MM.1S (cell line): ENCODE data around the gene TCF12.

Experiments
- DNase-seq: peaks from one replicate; pipeline ENCODE4 v3.0.0-alpha.2; 2015
- H2AFZ ChIP-seq: fragments of 300-600 bp; sonication (generic); 2 replicates; pipeline ENCODE4 v1.6.0; 2016; ENCODE audit warnings: antibody characterized with exemption, low read length
- H3F3A ChIP-seq: fragments of 300-600 bp; sonication (generic); 2 replicates; pipeline ENCODE4 v1.6.1; 2016; ENCODE audit warnings: mild to moderate bottlenecking, antibody characterized with exemption, low read length, moderate library complexity, mixed read lengths; ENCODE audit not compliant: insufficient read depth
- H3K27ac ChIP-seq: fragments of 300-600 bp; sonication (generic); 2 replicates; pipeline ENCODE4 v1.5.1; 2016; ENCODE audit warnings: mild to moderate bottlenecking, low read length
- H3K27me3 ChIP-seq: fragments of 300-600 bp; sonication (generic); replicated peaks from 2 replicates; pipeline ENCODE4 v1.6.0; 2016; ENCODE audit warnings: low read length; ENCODE audit not compliant: insufficient read depth
- H3K36me3 ChIP-seq: fragments of 300-600 bp; sonication (generic); replicated peaks from 2 replicates; pipeline ENCODE4 v1.6.1; 2016; ENCODE audit warnings: mild to moderate bottlenecking, low read length, mixed read lengths; ENCODE audit not compliant: insufficient read depth
- H3K4me1 ChIP-seq: fragments of 300-600 bp; sonication (generic); 2 replicates; pipeline ENCODE4 v1.6.1; 2016; ENCODE audit warnings: low read length, mixed read lengths
- H3K4me2 ChIP-seq: fragments of 300-600 bp; sonication (generic); 2 replicates; pipeline ENCODE4 v1.6.0; 2016; ENCODE audit warnings: low read depth, low read length
- H3K4me3 ChIP-seq: fragments of 300-600 bp; sonication (generic); 2 replicates; pipeline ENCODE4 v1.5.1; 2016; ENCODE audit warnings: low read length, mixed read lengths
- H3K79me2 ChIP-seq: fragments of 300-600 bp; sonication (generic); 2 replicates; pipeline ENCODE4 v1.6.1; 2016; ENCODE audit warnings: mixed run types, low read length, mixed read lengths
- H3K9ac ChIP-seq: fragments of 300-600 bp; sonication (generic); 2 replicates; pipeline ENCODE4 v1.6.1; 2016; ENCODE audit warnings: low read length, mixed read lengths
- H3K9me2 ChIP-seq: fragments of 300-600 bp; sonication (generic); replicated peaks from 2 replicates; pipeline ENCODE4 v1.6.1; 2016; ENCODE audit warnings: mild to moderate bottlenecking, low read length, mixed read lengths; ENCODE audit not compliant: insufficient read depth
- H3K9me3 ChIP-seq: fragments of 300-600 bp; sonication (generic); replicated peaks from 2 replicates; pipeline ENCODE4 v1.6.1; 2016; ENCODE audit warnings: mild to moderate bottlenecking, low read length, mixed read lengths; ENCODE audit not compliant: insufficient read depth
- H4K20me1 ChIP-seq: fragments of 300-600 bp; sonication (generic); 2 replicates; pipeline ENCODE4 v1.6.1; 2016; ENCODE audit warnings: mild to moderate bottlenecking, low read length, moderate library complexity, mixed read lengths; ENCODE audit not compliant: insufficient read depth
- EZH2 ChIP-seq: fragments of 300-600 bp; sonication (generic); optimal IDR thresholded peaks from 2 replicates; pipeline ENCODE3; 2017; ENCODE audit warnings: low read depth, mild to moderate bottlenecking, antibody characterized with exemption, low read length, mixed read lengths
- EZH2phosphoT487 ChIP-seq: fragments of 300-600 bp; sonication (generic); IDR thresholded peaks from 2 replicates; pipeline ENCODE4 v1.6.1; 2018; ENCODE audit warnings: antibody characterized with exemption, low read length
- TF ChIP-seq, protein P1 (sequence below): fragments of 300-600 bp; sonication (generic); IDR thresholded peaks from 2 replicates; pipeline ENCODE4 v1.5.1; 2016; ENCODE audit warnings: antibody characterized with exemption, low read length, mixed read lengths

Gene TCF12

DNA sequence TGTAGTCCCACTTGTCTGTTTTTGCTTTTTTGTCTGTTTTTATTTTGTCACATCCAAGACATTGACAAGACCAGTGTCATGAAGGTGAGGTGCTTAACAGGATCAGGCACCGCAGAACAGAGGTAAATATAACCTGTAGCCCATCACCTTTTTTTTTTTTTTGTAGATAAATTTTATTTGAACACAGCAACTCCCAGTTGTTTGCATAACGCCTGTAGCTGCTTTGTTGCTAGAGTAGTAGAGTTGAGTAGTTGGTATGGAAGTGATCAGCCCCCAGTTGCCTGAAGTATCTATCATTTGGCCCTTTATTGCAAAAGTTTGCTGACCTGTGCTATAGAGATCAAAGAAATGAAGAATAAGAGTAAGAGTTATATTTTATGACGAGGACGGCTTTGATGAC is 135.0 kb downstream of the TCF12 start:
- TF ChIP-seq, protein P1, sequence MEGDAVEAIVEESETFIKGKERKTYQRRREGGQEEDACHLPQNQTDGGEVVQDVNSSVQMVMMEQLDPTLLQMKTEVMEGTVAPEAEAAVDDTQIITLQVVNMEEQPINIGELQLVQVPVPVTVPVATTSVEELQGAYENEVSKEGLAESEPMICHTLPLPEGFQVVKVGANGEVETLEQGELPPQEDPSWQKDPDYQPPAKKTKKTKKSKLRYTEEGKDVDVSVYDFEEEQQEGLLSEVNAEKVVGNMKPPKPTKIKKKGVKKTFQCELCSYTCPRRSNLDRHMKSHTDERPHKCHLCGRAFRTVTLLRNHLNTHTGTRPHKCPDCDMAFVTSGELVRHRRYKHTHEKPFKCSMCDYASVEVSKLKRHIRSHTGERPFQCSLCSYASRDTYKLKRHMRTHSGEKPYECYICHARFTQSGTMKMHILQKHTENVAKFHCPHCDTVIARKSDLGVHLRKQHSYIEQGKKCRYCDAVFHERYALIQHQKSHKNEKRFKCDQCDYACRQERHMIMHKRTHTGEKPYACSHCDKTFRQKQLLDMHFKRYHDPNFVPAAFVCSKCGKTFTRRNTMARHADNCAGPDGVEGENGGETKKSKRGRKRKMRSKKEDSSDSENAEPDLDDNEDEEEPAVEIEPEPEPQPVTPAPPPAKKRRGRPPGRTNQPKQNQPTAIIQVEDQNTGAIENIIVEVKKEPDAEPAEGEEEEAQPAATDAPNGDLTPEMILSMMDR, result no peak
- no peak for TF ChIP-seq EZH2phosphoT487
- no peak for TF ChIP-seq EZH2
- Histone ChIP-seq H3K4me1 (no peaks in the 10 kb centered on the region; the same call in 1 of the 2 replicates), H3K9me2 (no peaks in the 10 kb centered on the region), H3K9me3 (no peaks in the 10 kb centered on the region), H3K79me2 (peaks cover 12% of the 10 kb centered on the region; the same call in 1 of the 2 replicates), H2AFZ (no peak overlapping the region), H3K4me2 (no peak overlapping the region), H3F3A (no peaks in the 10 kb centered on the region), H3K27me3 (no peaks in the 10 kb centered on the region), H3K27ac (no peak overlapping the region), H3K36me3 (no peaks in the 10 kb centered on the region), H4K20me1 (no peaks in the 10 kb centered on the region), H3K9ac (no peak overlapping the region), H3K4me3 (no peak overlapping the region)
- no peak for DNase-seq

DNA sequence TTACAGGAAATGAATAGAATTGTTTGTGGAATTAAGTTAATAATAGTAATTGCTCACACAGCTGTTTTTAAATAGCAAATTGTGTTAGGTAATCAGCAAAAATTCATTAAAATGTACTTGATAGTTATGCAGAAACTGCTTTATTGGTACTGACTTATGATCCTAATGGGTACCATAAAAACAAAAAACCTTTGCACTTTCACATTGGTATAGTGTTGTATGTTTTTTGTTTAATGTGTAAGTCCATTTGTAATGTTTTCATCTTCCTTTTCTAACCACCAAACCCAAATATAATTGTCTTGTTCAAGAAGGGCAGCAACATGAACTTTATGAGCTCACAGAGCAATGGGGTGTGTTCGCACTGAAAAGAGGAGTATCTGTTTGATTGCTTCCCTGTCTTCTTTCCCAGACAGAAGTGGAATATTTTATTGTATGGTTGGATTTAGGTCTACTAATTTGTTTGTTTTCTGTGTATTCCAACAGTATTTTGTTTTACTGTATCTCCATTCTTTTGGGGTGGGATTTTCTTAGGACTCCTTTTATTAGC is 135.8 kb downstream of the TCF12 start:
- Histone ChIP-seq H3K4me2 (no peak overlapping the region), H3F3A (no peaks in the 10 kb centered on the region), H3K27ac (no peak overlapping the region), H2AFZ (no peak overlapping the region), H4K20me1 (no peaks in the 10 kb centered on the region), H3K9me2 (no peaks in the 10 kb centered on the region), H3K79me2 (peaks cover 15% of the 10 kb centered on the region), H3K9ac (no peak overlapping the region), H3K36me3 (no peaks in the 10 kb centered on the region), H3K27me3 (no peaks in the 10 kb centered on the region), H3K9me3 (no peaks in the 10 kb centered on the region), H3K4me3 (no peak overlapping the region), H3K4me1 (no peaks in the 10 kb centered on the region; the same call in 1 of the 2 replicates)
- TF ChIP-seq EZH2, result no peak
- no peak for TF ChIP-seq EZH2phosphoT487
- TF ChIP-seq, protein P1, result no peak
- DNase-seq, result no peak

DNA sequence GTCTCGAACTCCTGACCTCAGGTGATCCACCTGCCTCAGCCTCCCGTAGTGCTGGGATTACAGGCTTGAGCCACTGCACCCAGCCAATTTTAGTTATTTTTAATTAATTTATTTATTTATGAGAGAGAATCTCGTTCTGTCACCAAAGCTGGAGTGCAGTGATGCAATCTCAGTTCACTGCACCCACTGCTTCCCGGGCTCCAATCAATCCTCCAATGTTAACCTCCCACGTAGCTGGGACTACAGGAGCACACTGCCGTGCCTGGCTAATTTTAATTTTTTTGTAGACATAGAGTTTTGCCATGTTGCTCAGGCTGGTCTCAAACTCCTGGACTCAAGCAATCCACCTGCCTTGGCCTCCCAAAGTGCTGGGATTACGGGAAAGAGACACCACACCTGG is 137.9 kb downstream of the TCF12 start:
- H3K79me2 ChIP-seq, result peaks cover 19% of the 10 kb centered on the region
- no peak overlapping the region for H3K9ac ChIP-seq
- no peak for DNase-seq
- no peak overlapping the region for H3K27ac ChIP-seq
- no peaks in the 10 kb centered on the region for H3K9me3 ChIP-seq
- no peak overlapping the region for H3K4me2 ChIP-seq
- H4K20me1 ChIP-seq, result no peaks in the 10 kb centered on the region
- H3K4me1 ChIP-seq, result no peaks in the 10 kb centered on the region; the same call in 1 of the 2 replicates
- no peak overlapping the region for H3K4me3 ChIP-seq
- H3K36me3 ChIP-seq, result no peaks in the 10 kb centered on the region
- no peaks in the 10 kb centered on the region for H3K9me2 ChIP-seq
- no peak for TF ChIP-seq EZH2
- TF ChIP-seq, protein P1, result no peak
- no peak for TF ChIP-seq EZH2phosphoT487
- no peak overlapping the region for H2AFZ ChIP-seq
- no peaks in the 10 kb centered on the region for H3F3A ChIP-seq
- H3K27me3 ChIP-seq, result no peaks in the 10 kb centered on the region
